Cardiac septum (tissue), 1 donor: ENCODE results near the gene YWHAB. TPM values are rescaled to one million over a fixed set of nuclear protein-coding genes. Genes with fewer than 3 reads are reported as not detected.

Experiments used
- DNase-seq: peaks from one replicate; pipeline ENCODE4 v3.0.0-alpha.2; 2020; ENCODE audit warnings: low spot score
- intact Hi-C: fragments of 100-400 bp; cut with DNase I; formaldehyde crosslinking; loops from one replicate; pipeline ENCODE4 v1.14.0; 2022
- total RNA-seq: library from RNA; stranded (reverse); fragmentation: NEBNext Ultra II Directional; extraction: Animal tissue kit (Norgen Biotek cat#: 25700); gene quantifications from one replicate; pipeline ENCODE4 v1.2.1, GENCODE V29; 2021
- donor health status: DM: no; HTN: no; CAD: no.

The YWHAB gene
- total RNA-seq, 1 donor from 2014 or later, result 118 TPM

DNA sequence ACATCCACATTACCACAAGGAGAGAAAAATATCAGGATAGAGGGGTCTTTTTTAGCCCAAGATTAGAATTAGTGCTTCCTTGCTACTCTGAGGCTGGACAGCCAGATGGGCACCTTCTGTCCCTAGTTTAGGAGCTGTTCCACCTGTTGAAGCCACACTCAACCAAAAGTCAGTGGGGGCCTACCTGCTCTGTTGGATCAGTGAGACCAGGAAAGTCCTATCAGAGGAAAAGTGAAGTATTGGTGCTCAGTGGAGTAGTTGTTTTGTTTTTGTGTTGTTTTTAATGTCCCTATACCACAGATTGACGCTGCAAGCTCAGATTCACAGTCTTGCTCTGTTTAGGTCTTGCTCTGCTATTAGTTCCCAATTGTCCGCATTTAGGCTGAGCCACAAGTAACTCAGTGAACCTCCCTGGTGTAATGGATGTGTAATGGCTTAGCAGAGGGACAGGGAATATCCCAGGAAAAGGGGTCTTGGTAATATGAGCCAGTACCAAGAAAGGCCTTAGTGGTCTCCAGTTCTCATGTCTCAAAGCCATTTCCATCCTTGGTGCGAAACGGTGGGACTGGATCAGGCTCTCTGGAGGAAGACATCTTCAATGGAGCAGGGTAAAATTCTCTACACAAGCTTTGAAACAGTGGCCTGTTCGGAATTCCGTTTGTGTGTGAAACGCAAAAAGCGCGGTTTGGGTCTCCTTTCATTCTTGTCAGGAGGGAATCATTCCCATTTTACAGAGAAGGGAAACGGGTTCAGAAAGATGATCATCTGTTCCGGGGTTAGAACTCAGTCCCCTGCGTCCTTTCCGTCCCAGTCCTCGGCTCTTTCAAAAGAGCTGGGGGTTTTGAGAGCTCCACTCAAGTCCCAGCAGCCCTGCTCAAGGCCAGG is 23.7 kb downstream of the YWHAB start:
- intact Hi-C loops, result no loop called here
- DNase-seq, result no peak

DNA sequence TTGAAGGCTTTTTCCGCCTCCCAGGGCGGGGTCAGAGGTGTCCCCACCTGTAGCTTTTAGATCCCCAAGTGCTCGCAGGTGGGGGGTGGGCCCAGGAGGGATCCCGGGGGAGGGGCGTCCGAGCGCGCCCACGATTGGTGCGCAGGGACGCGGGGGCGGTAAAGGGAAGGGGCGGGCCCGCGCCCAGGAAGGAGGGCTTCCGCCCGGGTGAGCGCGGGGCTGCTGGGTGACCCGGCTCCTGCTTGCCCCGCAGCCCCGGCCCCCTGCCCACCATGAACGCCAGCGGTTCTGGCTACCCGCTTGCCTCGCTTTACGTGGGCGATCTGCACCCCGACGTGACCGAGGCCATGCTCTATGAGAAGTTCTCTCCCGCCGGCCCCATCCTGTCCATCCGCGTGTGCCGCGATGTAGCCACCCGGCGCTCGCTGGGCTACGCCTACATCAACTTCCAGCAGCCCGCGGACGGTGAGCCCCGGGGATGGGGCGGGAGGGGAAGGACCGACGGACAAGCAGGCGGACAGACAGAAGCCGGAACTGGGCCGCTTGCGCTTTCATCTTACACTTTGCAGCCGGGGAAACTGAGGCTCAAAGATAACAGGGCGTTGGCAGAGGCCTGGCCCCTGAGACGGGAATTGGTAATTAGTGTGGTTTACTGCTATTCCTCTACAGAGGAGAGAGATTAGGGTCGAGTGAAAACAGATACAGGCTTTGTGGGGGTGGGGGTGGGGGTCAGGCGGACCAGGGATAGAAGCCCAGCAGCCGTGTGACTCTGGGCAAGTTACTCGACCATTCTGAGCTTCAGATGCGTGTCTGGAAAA is 24.6 kb downstream of the YWHAB start, which contains the start of gene PABPC1L:
TSS of gene PABPC1L (plus strand) at position 189 of the 818 bp plus-strand sequence. CDS start at position 273, 84 bp downstream.
- intact Hi-C loops, result no loop called here
- peak; percentile 84 for DNase-seq

DNA sequence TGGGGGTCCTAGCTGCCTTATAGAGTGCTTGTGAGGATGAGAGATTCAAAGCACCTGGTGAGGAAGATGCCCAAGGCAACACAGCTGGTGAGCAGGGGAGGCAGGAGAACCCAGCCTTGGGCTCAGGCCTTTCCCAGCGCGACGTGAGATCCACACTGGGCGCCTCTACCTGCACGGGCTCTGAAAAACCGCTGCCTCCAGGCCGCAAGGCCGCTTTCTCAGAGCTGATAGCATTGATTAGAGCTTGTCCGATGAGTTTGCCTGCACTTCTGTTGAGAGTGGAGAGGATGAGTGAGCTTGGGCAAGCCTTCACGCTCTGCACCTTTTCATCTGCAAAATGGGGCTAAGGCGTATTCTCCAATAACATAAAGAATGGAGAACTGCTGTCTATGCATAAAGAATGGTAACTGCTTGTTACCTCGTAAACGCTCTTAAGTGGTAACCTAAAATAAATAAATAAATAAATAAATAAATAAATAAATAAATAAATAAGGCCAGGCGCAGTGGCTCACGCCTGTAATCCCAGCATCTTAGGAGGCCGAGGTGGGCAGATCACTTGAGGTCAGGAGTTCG is 25.3 kb downstream of the YWHAB start:
- DNase-seq, result no peak
- intact Hi-C loops, result no loop called here

DNA sequence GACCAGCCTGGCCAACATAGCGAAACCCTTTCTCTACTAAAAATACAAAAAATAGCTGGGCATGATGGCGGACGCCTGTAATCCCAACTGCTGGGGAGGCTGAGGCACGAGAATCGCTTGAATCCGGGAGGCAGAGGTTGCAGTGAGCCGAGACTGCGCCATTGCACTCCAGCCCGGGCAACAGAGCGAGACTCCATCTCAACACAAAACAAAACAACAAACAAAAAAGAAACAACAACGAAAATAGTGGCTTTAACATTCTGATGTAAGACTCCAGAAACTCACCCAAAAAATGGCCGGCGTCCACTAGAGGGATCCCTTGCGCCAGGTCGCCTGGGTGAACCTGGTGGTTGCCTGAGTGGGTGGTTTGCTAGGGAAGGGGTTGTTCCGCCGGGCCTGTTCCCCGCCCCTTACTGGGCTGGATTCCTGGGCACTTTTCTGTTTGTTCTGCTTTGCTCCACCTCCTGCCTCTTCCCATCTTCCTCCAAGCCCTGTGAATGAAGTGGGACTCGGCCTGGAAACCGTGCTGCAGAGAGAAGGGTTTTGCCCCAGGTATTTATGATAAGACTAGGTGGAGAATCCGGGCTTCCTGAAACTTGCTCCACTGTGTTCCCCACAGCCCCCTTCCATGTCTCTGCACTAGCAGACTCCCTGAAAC is 25.9 kb downstream of the YWHAB start:
- DNase-seq, result no peak
- intact Hi-C loops, result no loop called here

DNA sequence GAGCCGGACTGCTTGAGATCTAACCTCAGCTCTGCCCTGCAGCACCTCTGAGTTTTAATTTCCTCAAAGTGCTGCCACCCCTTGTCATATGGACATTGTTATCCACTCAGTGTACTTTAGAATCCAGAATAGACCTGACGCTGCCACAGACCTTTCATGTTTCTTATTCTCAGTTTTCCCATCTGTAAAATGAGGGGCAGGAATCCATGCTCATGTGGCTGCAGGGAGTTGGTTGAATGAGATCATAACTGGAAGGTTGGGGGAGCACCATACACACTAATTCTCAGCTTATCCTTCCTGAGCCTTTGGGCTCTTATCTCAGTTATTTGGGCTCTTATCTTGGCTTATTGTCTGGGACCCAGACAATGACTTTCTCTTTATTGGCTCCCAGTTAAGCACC is 26.7 kb downstream of the YWHAB start:
- intact Hi-C loops, result no loop called here
- no peak for DNase-seq

DNA sequence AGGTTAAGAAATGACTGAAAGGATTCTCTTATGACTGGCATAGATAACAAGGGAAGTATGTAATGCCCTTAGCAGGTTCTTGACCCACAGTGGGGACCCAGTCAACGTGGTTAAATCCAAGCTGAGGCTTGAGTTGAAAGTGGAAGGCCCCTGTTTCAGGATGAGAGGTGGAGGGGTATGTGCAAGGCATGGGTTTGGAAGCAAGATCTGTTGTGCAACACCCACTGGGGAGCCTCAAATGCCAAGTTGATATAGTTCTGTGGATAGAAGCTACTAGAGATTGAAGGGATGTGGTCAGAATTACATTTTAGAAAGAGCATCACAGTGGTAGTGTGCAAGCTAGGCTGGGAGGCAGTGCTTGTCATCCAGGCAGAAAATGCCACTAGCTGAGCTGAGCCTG is 29.4 kb downstream of the YWHAB start:
- intact Hi-C loops, result no loop called here
- DNase-seq, result no peak

DNA sequence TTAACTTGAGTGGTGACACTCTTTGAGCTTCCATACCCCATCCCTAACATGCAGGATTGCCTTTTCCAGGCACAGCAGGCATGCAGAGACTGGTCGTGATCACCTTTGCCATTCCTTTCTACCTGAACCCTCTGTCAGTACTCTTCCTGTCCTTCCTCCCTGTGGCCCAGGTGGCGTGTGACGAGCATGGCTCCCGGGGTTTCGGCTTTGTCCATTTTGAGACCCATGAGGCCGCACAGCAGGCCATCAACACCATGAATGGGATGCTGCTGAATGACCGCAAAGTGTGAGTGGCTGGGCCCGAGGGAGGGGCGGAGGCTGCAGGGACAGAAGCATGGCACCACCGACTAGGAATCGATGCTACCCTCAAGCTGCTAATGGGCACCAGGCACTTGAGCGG is 31.1 kb downstream of the YWHAB start:
- intact Hi-C loops, result no loop called here
- no peak for DNase-seq

DNA sequence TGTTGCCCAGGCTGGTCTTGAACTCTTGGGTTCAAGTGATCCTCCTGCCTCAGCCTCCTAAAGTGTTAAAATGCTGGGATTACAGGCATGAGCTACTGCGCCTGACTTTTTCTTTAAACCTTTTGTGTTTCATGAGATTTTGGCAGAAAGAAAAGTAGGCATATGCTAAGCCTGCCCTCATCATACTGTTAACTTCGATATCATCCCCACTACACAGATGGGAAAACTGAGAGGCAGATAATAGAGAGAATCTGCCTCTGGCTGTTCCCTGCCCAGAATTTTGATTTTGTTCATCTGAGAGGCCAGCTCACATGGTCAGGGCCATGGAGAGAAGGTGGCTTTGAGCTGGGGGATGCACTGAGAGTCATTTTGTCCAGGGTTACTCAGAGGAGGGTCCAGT is 31.9 kb downstream of the YWHAB start:
- intact Hi-C loops, result no loop called here
- DNase-seq, result no peak

DNA sequence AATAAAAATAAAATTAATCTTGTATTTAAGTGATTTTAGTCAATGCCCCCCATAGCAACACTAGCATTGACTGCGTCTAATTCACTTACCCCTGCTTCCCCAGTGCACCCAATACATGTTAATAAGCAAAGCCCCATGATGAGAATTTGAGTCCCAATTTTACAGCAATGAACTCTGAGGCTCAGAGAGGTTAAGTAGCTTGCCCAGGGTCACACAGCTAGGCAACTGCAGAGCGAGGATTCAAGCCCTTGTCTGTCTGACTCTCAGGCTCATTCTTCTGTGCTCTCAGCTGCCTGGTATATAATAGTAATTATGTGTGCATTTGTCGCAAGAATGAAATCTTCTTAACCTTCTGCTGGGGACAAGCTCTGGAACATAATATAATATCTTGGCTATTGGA is 32.8 kb downstream of the YWHAB start:
- intact Hi-C loops, result no loop called here
- DNase-seq, result no peak

DNA sequence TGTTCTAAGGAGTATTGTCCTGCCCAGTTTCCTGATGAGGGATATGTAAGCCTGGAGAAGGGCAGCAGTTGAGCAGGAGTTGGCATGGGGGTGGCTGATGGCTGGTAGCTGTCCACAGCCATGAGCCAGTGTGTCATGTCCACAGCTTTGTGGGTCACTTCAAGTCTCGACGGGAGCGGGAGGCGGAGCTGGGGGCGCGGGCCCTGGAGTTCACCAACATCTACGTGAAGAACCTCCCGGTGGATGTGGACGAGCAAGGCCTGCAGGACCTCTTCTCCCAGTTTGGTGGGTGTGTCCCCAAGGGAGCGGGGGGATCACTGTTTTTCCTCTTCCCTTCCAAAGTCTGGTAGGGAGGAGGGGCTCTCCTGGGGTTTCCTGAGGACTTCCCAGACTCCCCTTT is 33.3 kb downstream of the YWHAB start:
- intact Hi-C loops, result no loop called here
- DNase-seq, result no peak

DNA sequence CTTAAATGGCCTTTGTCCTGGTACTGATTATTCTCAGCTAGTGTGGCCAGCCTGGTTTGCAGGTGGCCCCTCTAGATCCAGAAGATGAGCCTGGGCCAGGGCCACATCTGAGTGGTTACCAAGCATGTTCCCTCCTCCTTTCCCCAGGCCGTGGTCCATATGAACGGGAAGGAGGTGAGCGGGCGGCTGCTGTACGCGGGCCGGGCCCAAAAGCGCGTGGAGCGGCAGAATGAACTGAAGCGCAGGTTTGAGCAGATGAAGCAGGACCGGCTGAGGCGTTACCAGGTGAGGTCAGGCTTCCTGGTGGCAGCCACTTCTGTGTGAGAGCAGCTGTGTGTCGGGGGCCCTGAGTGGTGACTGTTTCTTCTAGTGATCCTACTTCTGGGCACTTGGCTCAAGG is 35.9 kb downstream of the YWHAB start:
- intact Hi-C loops, result no loop called here
- peak; percentile 73 for DNase-seq

DNA sequence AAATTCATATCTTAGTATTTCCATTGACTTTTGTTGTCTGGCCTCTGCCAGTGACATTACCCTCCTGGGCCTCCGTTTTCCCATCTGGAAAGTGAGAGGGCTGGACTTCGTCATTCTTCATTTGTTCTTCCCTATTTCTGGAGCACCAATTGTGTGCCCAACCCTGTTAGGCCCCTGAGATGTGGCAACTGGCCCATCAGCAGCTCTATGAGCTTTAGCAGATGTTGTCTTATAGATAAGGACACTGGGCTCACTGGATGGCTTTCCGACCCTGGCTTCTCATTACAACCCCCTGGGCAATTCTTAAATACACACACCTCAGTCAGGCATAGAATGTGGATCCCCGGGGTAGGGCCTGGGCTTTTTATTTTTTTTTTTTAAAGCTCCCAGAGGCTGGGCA is 39.0 kb downstream of the YWHAB start:
- intact Hi-C loops, result no loop called here
- DNase-seq, result no peak

DNA sequence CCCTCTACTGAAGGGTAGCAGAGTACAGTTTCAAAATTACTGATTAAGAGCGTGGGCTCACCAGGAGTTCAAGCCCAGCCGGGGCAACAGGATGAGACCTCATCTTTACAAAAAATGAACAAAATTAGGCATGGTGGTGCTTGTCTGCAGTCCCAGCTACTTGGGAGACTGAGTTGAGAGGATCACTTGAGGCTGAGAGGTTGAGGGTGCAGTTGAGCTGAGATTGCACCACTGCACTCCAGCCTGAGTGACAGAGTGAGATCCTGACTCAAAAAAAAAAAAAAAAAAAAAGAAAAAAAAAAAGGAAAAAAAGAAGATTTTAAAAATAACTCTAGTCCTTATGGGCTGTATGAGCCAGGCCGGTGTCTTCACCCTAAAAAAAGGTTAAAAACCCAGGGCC is 43.1 kb downstream of the YWHAB start:
- intact Hi-C loops, result no loop called here
- no peak for DNase-seq

DNA sequence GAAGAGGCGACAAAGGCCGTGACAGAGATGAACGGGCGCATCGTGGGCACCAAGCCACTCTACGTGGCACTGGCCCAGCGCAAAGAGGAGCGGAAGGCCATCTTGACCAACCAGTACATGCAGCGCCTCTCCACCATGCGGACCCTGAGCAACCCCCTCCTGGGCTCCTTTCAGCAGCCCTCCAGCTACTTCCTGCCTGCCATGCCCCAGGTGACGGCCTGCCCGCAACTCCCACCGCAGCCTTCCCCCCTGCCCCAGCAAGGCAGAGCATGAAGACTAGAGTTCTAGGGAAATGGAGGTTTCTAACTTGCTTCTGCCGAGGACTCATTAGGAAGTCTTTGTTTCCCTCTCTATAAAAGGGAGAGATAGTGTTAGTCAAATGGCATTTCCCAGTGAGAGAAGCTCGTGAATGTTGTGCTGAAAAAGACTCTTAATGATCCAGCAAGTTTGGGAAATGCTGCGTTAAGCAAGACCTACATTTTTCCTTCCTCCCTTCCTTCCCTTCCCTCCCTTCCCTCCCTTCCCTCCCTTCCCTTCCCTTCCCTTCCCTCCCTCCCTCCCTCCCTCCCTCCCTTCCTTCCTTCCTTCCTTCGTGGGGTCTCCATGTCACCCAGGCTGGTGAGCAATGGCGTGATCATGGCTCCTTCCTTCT is 45.1 kb downstream of the YWHAB start:
- intact Hi-C loops, result no loop called here
- no peak for DNase-seq

DNA sequence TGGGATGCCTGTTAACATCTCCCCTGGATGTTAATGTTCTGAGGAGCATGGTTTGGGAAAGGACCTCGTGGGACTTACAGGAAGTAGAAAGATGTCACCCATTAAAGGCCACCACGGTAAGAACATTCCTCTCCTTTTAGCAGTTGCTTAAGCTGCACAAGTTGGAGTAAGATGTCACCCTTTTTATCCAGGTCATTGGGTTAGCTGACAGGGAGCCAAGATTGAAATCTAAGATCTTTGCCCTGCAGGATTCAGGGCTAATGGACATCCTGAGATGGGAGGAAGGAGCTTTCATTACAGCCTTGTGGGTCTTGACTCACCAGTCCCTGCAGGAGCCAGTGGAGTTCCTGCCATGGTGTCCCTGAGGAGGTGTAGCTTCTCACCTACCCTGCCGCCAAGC is 46.4 kb downstream of the YWHAB start:
- intact Hi-C loops, result no loop called here

DNA sequence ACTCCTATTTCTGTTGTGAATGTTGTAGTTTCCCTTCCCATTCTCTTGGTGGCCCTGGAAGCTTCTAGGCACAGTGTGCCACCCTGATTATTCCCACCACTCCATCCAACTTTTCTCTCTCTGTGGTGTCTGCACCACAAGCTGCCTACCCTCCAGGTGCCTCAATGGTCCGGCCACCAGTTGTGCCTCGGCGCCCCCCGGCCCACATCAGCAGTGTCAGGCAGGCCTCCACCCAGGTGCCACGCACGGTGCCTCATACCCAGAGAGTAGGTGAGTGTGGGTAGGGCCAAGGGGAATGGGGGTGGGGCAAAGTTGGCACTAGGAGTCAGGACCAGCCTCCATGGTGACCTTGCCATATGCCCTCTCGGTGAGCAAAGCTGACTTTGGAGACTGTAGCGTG is 47.4 kb downstream of the YWHAB start:
- intact Hi-C loops, result no loop called here
- DNase-seq, result no peak

More for the DNA sequence above, 46.4 kb downstream of the YWHAB start:
- DNase-seq, result no peak

DNA sequence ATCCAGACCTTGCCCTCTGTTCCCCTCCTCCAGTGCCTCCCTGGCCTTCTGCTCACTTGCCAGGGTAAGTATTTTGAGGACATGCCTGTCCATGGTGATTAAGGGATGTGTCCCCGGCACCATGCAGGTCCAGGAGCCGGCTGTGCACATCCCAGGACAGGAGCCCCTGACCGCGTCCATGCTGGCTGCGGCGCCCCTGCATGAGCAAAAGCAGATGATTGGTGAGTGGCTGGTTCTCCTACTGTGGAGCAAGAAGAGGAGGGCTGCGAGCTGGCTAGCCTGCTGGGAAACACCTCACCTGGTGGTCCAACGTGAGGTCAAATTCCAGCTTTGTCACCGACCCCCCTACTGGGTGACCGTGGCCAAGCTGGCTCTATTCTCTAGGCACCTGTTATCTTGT is 51.0 kb downstream of the YWHAB start:
- intact Hi-C loops, result no loop called here
- no peak for DNase-seq

DNA sequence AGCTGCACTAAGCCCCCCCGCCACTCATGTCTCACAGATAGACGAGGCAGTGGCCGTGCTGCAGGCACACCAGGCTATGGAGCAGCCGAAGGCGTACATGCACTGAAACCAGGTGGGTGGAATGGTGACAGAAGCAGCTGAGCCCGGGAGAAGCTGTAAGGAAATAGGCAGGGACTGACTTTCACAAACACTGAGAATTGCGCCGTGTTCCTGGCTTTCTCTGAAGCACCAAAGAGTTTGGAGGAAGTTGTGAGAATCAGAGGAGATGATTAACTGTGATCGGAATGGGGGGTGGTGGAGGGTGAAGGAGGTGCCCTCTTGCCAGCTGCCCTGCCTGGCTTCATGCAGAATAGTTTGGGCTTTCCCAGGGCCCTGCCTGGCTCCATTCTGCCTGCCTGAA is 53.1 kb downstream of the YWHAB start:
- DNase-seq, result no peak
- intact Hi-C loops, result no loop called here

DNA sequence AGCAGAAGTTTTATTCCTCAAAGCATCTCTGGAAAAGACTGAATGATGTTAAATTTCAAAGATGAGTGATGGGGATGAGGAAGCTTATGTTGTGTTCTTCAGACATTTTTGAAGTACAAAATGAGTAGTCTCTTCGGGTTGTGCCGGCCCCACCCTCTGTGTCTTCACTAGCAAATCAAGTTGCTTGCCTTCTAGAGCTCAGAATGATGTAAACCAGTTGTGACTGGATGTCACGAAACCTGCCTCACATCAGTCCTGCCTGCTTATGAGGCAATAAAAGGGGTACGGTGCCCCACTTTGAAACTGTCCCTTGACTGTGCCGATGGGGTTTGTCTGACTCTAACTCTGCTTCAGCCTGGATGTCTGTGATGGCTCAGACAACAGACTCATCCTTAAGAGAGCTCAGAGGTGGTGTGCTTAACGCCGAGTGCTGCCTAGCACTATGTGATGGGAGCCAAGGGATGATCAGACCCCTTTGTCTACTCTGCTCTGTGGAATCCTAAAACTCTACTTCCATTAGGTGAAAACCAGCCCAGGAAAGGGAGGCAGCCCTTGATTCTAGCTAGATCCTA is 55.7 kb downstream of the YWHAB start:
- no peak for DNase-seq
- intact Hi-C loops, result no loop called here
